ENCODE results near the gene SCAF4.

DNA sequence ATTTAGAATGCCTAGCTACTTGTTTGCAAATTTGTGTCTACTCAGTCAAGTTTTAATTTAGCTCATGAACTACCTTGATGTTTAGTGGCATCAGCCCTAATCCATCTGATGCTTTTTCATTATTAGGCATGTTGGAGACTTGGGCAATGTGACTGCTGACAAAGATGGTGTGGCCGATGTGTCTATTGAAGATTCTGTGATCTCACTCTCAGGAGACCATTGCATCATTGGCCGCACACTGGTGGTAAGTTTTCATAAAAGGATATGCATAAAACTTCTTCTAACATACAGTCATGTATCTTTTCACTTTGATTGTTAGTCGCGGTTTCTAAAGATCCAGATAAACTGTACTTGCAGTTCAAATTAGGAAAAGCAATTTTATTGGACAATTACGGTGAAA, 64.8 kb downstream of the SCAF4 start:
- TF ChIP-seq POLR2AphosphoS5 (IDR thresholded peaks at IDR 0.05; ENCODE audit: low read depth, low read length), result no peak
- no peak for TF ChIP-seq POLR2A (IDR thresholded peaks at IDR 0.05; ENCODE audit: low read depth, low read length)
